Raji (cell line): Measurements from ENCODE around the gene GPR15.

Experiments
- POLR2A ChIP-seq: IDR thresholded peaks from 2 replicates; pipeline ENCODE4 v1.6.1; 2011; ENCODE audit warnings: low read depth, low read length, control low read depth; ENCODE audit not compliant: insufficient read depth

Gene GPR15

GRCh38 chr3:98521897-98522543 is 9.8 kb upstream of the GPR15 start:
- TF ChIP-seq POLR2A = no peak

GRCh38 chr3:98522544-98523281 is 9.1 kb upstream of the GPR15 start, which contains the start of gene CLDND1:
TSS of gene CLDND1 (minus strand) at chr3:98522902. CDS start at chr3:98521424, 1,478 bp downstream.
- peak; percentile 87 for TF ChIP-seq POLR2A

GRCh38 chr3:98525494-98525893 is 6.3 kb upstream of the GPR15 start:
- TF ChIP-seq POLR2A = no peak

GRCh38 chr3:98528474-98529346 is 3.1 kb upstream of the GPR15 start:
- TF ChIP-seq POLR2A = no peak

GRCh38 chr3:98529856-98530459 is 1.8 kb upstream of the GPR15 start:
- TF ChIP-seq POLR2A = no peak

- no peak for TF ChIP-seq POLR2A
Observed at GRCh38 chr3:98530676-98531075, 1.1 kb upstream of the GPR15 start.

GRCh38 chr3:98532275-98532637 is 478 bp downstream of the GPR15 start:
- TF ChIP-seq POLR2A = no peak

GRCh38 chr3:98532709-98533571 is 1.2 kb downstream of the GPR15 start:
- no peak for TF ChIP-seq POLR2A

GRCh38 chr3:98534168-98534567 is 2.4 kb downstream of the GPR15 start:
- no peak for TF ChIP-seq POLR2A

- TF ChIP-seq POLR2A = no peak
Observed at GRCh38 chr3:98534734-98535133, 3.0 kb downstream of the GPR15 start.

GRCh38 chr3:98536456-98537017 is 4.8 kb downstream of the GPR15 start:
- TF ChIP-seq POLR2A = no peak

GRCh38 chr3:98540346-98540745 is 8.6 kb downstream of the GPR15 start:
- TF ChIP-seq POLR2A = no peak

- TF ChIP-seq POLR2A = no peak
Observed at GRCh38 chr3:98541695-98542094, 9.9 kb downstream of the GPR15 start.

GRCh38 chr3:98542623-98543022 is 10.8 kb downstream of the GPR15 start:
- no peak for TF ChIP-seq POLR2A
